ENCODE results near the gene EXOC6. TPM values are rescaled to one million over a fixed set of nuclear protein-coding genes. Genes with fewer than 3 reads are reported as not detected.

Gene EXOC6
- polyA plus RNA-seq, 5 donors, result 17.0 to 23.1 (median 22.3) TPM

Other genes starting within 250 kb of the EXOC6 start
- gene HHEX, start 158.6 kb upstream of the EXOC6 start, polyA plus RNA-seq (ENCODE audit: insufficient read depth in 1 of 5, insufficient read length in 5 of 5, low replicate concordance in 1 of 5), result 10 to 100 TPM; 23.9 to 42.3 (median 37.5) TPM
- gene CYP26C1, start 212.3 kb downstream of the EXOC6 start, polyA plus RNA-seq (ENCODE audit: insufficient read depth in 1 of 5, insufficient read length in 5 of 5, low replicate concordance in 1 of 5), result under 1 TPM in 4 of 5 donors, not detected in 1; 0.04 to 0.16 (median 0.06) TPM
- under 1 TPM in 4 of 5 donors, not detected in 1; 0.15 to 0.40 (median 0.30) TPM for gene CYP26A1, start 225.4 kb downstream of the EXOC6 start, polyA plus RNA-seq (ENCODE audit: insufficient read depth in 1 of 5, insufficient read length in 5 of 5, low replicate concordance in 1 of 5)

Data from right lung (tissue), 5 donors.